K562 (cell line): ENCODE measurements around the gene GRPEL2.

ENCODE experiments used
- ATF3 ChIP-seq, 2 experiments: fragments of 450-650 bp in 1 of 2; sonication (generic) in 1 of 2; formaldehyde crosslinking in 1 of 2; IDR thresholded peaks in 1 of 2; conservative IDR thresholded peaks in 1 of 2; 2 replicates each; pipeline versions ENCODE4 v1.6.1 to v1.8.1; 2016 to 2023; ENCODE audit warnings: mild to moderate bottlenecking in 2 of 2, moderate library complexity in 2 of 2, inconsistent platforms in 1 of 2, missing genetic modification reagents in 1 of 2
- BRCA1 ChIP-seq, 2 experiments: fragments of 450-650 bp in 1 of 2; sonication (generic) in 1 of 2; formaldehyde crosslinking in 1 of 2; IDR thresholded peaks; 2 replicates each; pipeline versions ENCODE4 v1.5.0 to v1.6.1; 2017 to 2020; ENCODE audit warnings: mild to moderate bottlenecking in 1 of 2, missing genetic modification reagents in 1 of 2
- CTCF ChIP-seq, 3 experiments: IDR thresholded peaks in 2 of 3; conservative IDR thresholded peaks in 1 of 3; 2 replicates each; pipeline ENCODE4 v1.5.1; 2011 to 2012; ENCODE audit warnings: low read length in 3 of 3, mild to moderate bottlenecking in 3 of 3, control low read depth in 2 of 3, improper control_type of control experiment in 1 of 3, inconsistent platforms in 1 of 3, low read depth in 1 of 3, mixed read lengths in 1 of 3, moderate library complexity in 1 of 3; ENCODE audit not compliant: insufficient read depth in 2 of 3
- DNMT1 ChIP-seq: fragments of 450-650 bp; IDR thresholded peaks from 2 replicates; pipeline ENCODE4 v1.6.1; 2016; ENCODE audit warnings: antibody characterized with exemption, mild to moderate bottlenecking
- ELF1 ChIP-seq: fragments of 200-800 bp; sonication (Bioruptor generic); IDR thresholded peaks from 2 replicates; pipeline ENCODE4 v1.6.1; 2016; ENCODE audit warnings: missing genetic modification characterization, missing compliant biosample characterization
- EZH2 ChIP-seq: IDR thresholded peaks from 2 replicates; pipeline ENCODE4 v1.6.1; 2012; ENCODE audit warnings: low read depth, mild to moderate bottlenecking, inconsistent platforms, low read length, borderline replicate concordance
- POLR2A ChIP-seq: fragments of 450-650 bp; conservative IDR thresholded peaks from 2 replicates; pipeline ENCODE4 v1.6.1; 2016
- SMARCC2 ChIP-seq: fragments of 450-650 bp; IDR thresholded peaks from 2 replicates; pipeline ENCODE4 v1.6.1; 2017; ENCODE audit warnings: antibody characterized with exemption, moderate library complexity, mild to moderate bottlenecking, low read depth
- SMC3 ChIP-seq: conservative IDR thresholded peaks from 2 replicates; pipeline ENCODE4 v1.6.1; 2011; ENCODE audit warnings: low read depth, low read length, improper control_type of control experiment; ENCODE audit not compliant: insufficient read depth
- TCF3 ChIP-seq: sonication (generic); formaldehyde crosslinking; IDR thresholded peaks from 2 replicates; pipeline ENCODE4 v1.4.0; 2020; ENCODE audit warnings: mild to moderate bottlenecking, missing genetic modification reagents
- ZNF197 ChIP-seq: fragments of 200-800 bp; sonication (Bioruptor generic); IDR thresholded peaks from 2 replicates; pipeline ENCODE4 v1.6.1; 2016; ENCODE audit warnings: low read depth, missing genetic modification characterization, missing compliant biosample characterization

- TF ChIP-seq TCF3, result no peak
- TF ChIP-seq POLR2A, result no peak
- TF ChIP-seq DNMT1, result no peak
- no peak for TF ChIP-seq ZNF197 (CRISPR knock-in tag)
- no peak for TF ChIP-seq ELF1
- TF ChIP-seq SMARCC2, result no peak
- no peak for TF ChIP-seq CTCF (IDR thresholded peaks at IDR 0.05 in 2 of 3, conservative IDR thresholded peaks at IDR 0.05 in 1 of 3; ENCODE audit: insufficient read depth in 2 of 3, low read depth in 1 of 3, low read length in 3 of 3)
- no peak for TF ChIP-seq EZH2
- TF ChIP-seq BRCA1 (IDR thresholded peaks at IDR 0.05), result no peak
- TF ChIP-seq BRCA1 (CRISPR knock-in tag; IDR thresholded peaks at IDR 0.05), result no peak
- no peak for TF ChIP-seq SMC3
- no peak for TF ChIP-seq ATF3 (IDR thresholded peaks at IDR 0.05)
- TF ChIP-seq ATF3 (CRISPR knock-in tag; conservative IDR thresholded peaks at IDR 0.05), result no peak
These were observed 1.1 kb upstream of the GRPEL2 start for GRCh38 chr5:149344151-149344550.
